ENCODE results near the gene PTPRM. TPM values are rescaled to one million over a fixed set of nuclear protein-coding genes. Genes with fewer than 3 reads are reported as not detected.

Gene PTPRM
- total and polyA plus RNA-seq, 2 of the 8 experiments (the other 6 are each of a cell fraction or from before 2014, with no cell fraction given), result 4.1 to 7.0 TPM

DNA sequence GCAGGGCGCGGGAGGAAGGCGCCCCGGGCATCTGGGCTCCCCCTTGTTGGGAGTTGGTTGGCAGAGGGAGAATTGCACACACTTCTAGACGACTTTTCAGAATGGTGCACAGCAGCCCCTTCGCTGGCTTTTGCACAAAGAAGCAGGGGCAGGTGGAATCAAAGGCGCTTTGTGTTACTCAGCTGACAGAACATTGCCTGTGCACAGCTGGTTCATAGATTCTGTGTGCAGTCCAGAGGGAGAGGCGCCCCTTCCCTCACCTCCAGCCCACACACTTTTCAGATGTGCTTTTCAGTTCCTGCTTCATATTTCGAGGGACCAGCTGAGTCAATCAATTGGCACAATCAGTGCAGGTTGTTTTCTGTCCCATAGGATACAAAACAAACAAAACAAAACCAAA is 693.7 kb downstream of the PTPRM start:
- Histone ChIP-seq H3K9ac (replicated peaks in 1 of 4; ENCODE audit: extremely low read depth in 1 of 4, low read depth in 3 of 4, low read length in 3 of 4) (no peak overlapping the region), H3K56ac (replicated peaks; ENCODE audit: insufficient read length, low read depth, low read length) (no peak overlapping the region), H4K20me1 (replicated peaks in 1 of 2; ENCODE audit: control insufficient read depth in 1 of 2, insufficient read depth in 2 of 2, low read length in 2 of 2) (no peaks in the 10 kb centered on the region), H3K18ac (ENCODE audit: extremely low read depth, low read length) (peak overlapping the region; percentile 29; the same call in 1 of the 2 replicates), H3K23me2 (ENCODE audit: low read depth, low read length) (no peaks in the 10 kb centered on the region), H2BK12ac (ENCODE audit: low read depth, low read length) (no peak overlapping the region; the same call in 1 of the 2 replicates), H3K79me1 (ENCODE audit: low read depth, low read length) (no peaks in the 10 kb centered on the region), H2BK5ac (ENCODE audit: low read depth, low read length) (no peak overlapping the region), H2AK5ac (ENCODE audit: low read depth, low read length) (no peak overlapping the region), H3K23ac (ENCODE audit: insufficient read length) (no peak overlapping the region), H2BK120ac (replicated peaks; ENCODE audit: low read depth, low read length) (no peak overlapping the region), H3K27me3 (replicated peaks in 1 of 4; ENCODE audit: control insufficient read depth in 3 of 4, extremely low read depth in 1 of 4, insufficient read depth in 3 of 4, low read length in 3 of 4) (no peaks in the 10 kb centered on the region), H2BK20ac (ENCODE audit: low read length) (peak overlapping the region; percentile 67; the same call in 1 of the 2 replicates), H3K4me1 (replicated peaks in 1 of 4; ENCODE audit: control insufficient read depth in 3 of 4, insufficient read depth in 4 of 4, low read length in 3 of 4) (peaks cover 0 to 8% (median 3%) of the 10 kb centered on the region in 4 experiments; a peak in 6 of 7 replicates), H4K8ac (ENCODE audit: extremely low read depth, insufficient read depth, low read length) (no peak overlapping the region), H2AFZ (ENCODE audit: low read length) (no peak overlapping the region), H3K4ac (replicated peaks; ENCODE audit: insufficient read length, low read depth, low read length) (no peak overlapping the region), H4K91ac (replicated peaks; ENCODE audit: insufficient read length, low read length) (no peak overlapping the region), H3K36me3 (ENCODE audit: control insufficient read depth in 2 of 4, insufficient read depth in 4 of 4, low read length in 3 of 4) (no peaks in the 10 kb centered on the region), H3K79me2 (ENCODE audit: control insufficient read depth in 1 of 2, insufficient read depth in 2 of 2, low read length in 2 of 2) (no peaks in the 10 kb centered on the region), H3K4me3 (ENCODE audit: extremely low read depth in 1 of 4, insufficient read depth in 2 of 4, low read depth in 3 of 4, low read length in 4 of 4) (no peak overlapping the region), H3K4me2 (ENCODE audit: insufficient read depth in 1 of 2, low read depth in 2 of 2, low read length in 2 of 2) (no peak overlapping the region), H3K14ac (ENCODE audit: insufficient read length) (no peak overlapping the region), H3K9me3 (ENCODE audit: insufficient read depth in 2 of 2, low read depth in 1 of 2, low read length in 1 of 2) (no peaks in the 10 kb centered on the region), H4K5ac (ENCODE audit: insufficient read length, low read depth, low read length) (no peak overlapping the region), H2BK15ac (ENCODE audit: low read length) (no peak overlapping the region), H3K27ac (ENCODE audit: low read depth, low read length) (no peak overlapping the region)
- no peak for FAIRE-seq
- DNase-seq (ENCODE audit: low read depth in 1 of 2, low spot score in 2 of 2), result no peak
- no peak for TF ChIP-seq KDM1A (IDR thresholded peaks at IDR 0.05; ENCODE audit: borderline replicate concordance, low read length)
- no peak for TF ChIP-seq PHF8 (conservative IDR thresholded peaks at IDR 0.05; ENCODE audit: low read depth, low read length)
- no peak for TF ChIP-seq SIX5 (IDR thresholded peaks at IDR 0.05; ENCODE audit: low read depth, low read length)
- TF ChIP-seq, protein P1, sequence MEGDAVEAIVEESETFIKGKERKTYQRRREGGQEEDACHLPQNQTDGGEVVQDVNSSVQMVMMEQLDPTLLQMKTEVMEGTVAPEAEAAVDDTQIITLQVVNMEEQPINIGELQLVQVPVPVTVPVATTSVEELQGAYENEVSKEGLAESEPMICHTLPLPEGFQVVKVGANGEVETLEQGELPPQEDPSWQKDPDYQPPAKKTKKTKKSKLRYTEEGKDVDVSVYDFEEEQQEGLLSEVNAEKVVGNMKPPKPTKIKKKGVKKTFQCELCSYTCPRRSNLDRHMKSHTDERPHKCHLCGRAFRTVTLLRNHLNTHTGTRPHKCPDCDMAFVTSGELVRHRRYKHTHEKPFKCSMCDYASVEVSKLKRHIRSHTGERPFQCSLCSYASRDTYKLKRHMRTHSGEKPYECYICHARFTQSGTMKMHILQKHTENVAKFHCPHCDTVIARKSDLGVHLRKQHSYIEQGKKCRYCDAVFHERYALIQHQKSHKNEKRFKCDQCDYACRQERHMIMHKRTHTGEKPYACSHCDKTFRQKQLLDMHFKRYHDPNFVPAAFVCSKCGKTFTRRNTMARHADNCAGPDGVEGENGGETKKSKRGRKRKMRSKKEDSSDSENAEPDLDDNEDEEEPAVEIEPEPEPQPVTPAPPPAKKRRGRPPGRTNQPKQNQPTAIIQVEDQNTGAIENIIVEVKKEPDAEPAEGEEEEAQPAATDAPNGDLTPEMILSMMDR (IDR thresholded peaks at IDR 0.05; ENCODE audit: control extremely low read depth in 1 of 3, insufficient read depth in 1 of 3, low read depth in 1 of 3, low read length in 3 of 3), result no peak
- TF ChIP-seq CTBP2 (IDR thresholded peaks at IDR 0.05; ENCODE audit: borderline replicate concordance, insufficient read depth, insufficient read length, low read length), result no peak
- no peak for TF ChIP-seq EZH2 (IDR thresholded peaks at IDR 0.05; ENCODE audit: low read depth, low read length, severe bottlenecking)
- TF ChIP-seq YY1 (IDR thresholded peaks at IDR 0.05; ENCODE audit: low read depth, low read length), result no peak
- no peak for TF ChIP-seq BACH1 (IDR thresholded peaks at IDR 0.05; ENCODE audit: low read length)
- 71% methylated on average over 9 of the region's 9 CpGs; no CpG with 5 or more reads in 1 of the 2 experiments for WGBS, 2 experiments (ENCODE audit: extremely low coverage in 1 of 2, insufficient coverage in 1 of 2, insufficient read length in 1 of 2, insufficient replicate concordance in 2 of 2, low coverage in 1 of 2, low lambda C conversion rate in 2 of 2, missing lambda C conversion rate in 1 of 2)
- ChIA-PET CTCF (ENCODE audit: partially characterized antibody) (interaction anchor here (0.6 to 1.6 kb wide), 2 partner anchors 23 to 471 kb away, joined by 3 to 4 read pairs; no protein-coding TSS in a partner anchor), POLR2A (ENCODE audit: partially characterized antibody) (no interaction called here)
